Measurements from ENCODE around the gene NSFL1C. TPM values are rescaled to one million over a fixed set of nuclear protein-coding genes. Genes with fewer than 3 reads are reported as not detected.
"Not testable (repeated sequence)": the region's sequence is repeated elsewhere in the genome, so short reads cannot be mapped to it uniquely, and the experiment has no call there.

Gene NSFL1C
- total RNA-seq, 2 experiments from 2014 or later: 67.2 to 67.9 TPM

- H3K4me3 Mint-ChIP-seq: no peak overlapping the region
- ChIA-PET POLR2A (no interaction called here), CTCF (interaction anchor here (3.4 kb wide), 1 partner anchor 9 kb away, joined by 9 read pairs; no protein-coding TSS in a partner anchor)
- DNase-seq (no peak), ATAC-seq (no peak)
- no peak overlapping the region for H3K27ac Mint-ChIP-seq
- H3K4me1 Mint-ChIP-seq (ENCODE audit: low read depth): peaks cover 4% of the 10 kb centered on the region
- no peak for TF ChIP-seq CTCF (IDR thresholded peaks at IDR 0.05)
- peaks cover 2% of the 10 kb centered on the region for H3K9me3 Mint-ChIP-seq
- intact Hi-C loops (cut with micrococcal nuclease): loop anchor here (10.0 kb wide), 1 partner anchor 235 kb away; no protein-coding TSS in a partner anchor
- no peaks in the 10 kb centered on the region for H3K36me3 Mint-ChIP-seq (ENCODE audit: low read depth)
- peaks cover 34% of the 10 kb centered on the region for H3K27me3 Mint-ChIP-seq
Observed at GRCh38 chr20:1499528-1500420, 33.1 kb upstream of the NSFL1C start.

GRCh38 chr20:1497371-1497770 is 30.7 kb upstream of the NSFL1C start:
- intact Hi-C loops (cut with micrococcal nuclease); H3K27ac Mint-ChIP-seq; DNase-seq; H3K9me3 Mint-ChIP-seq; H3K36me3 Mint-ChIP-seq (ENCODE audit: low read depth); ATAC-seq; POLR2A ChIA-PET; H3K4me1 Mint-ChIP-seq (ENCODE audit: low read depth); H3K4me3 Mint-ChIP-seq: not testable (repeated sequence)
- peaks cover 41% of the 10 kb centered on the region for H3K27me3 Mint-ChIP-seq
- CTCF ChIA-PET: interaction anchor here (0.7 to 3.4 kb wide), 4 partner anchors 11 to 413 kb away, joined by 3 to 9 read pairs (median 3); no protein-coding TSS in a partner anchor

GRCh38 chr20:1496930-1497329 is 30.3 kb upstream of the NSFL1C start:
- DNase-seq (no peak), ATAC-seq (no peak)
- no peak for TF ChIP-seq CTCF (IDR thresholded peaks at IDR 0.05)
- ChIA-PET CTCF (interaction anchor here (0.7 to 3.4 kb wide), 5 partner anchors 12 to 413 kb away, joined by 3 to 9 read pairs (median 3); no protein-coding TSS in a partner anchor), POLR2A (interaction anchor here (0.8 kb wide), 1 partner anchor 9 kb away, joined by 3 read pairs; no protein-coding TSS in a partner anchor)
- H3K4me1 Mint-ChIP-seq (ENCODE audit: low read depth): peaks cover 7% of the 10 kb centered on the region
- no peaks in the 10 kb centered on the region for H3K36me3 Mint-ChIP-seq (ENCODE audit: low read depth)
- no peak overlapping the region for H3K4me3 Mint-ChIP-seq
- peaks cover 41% of the 10 kb centered on the region for H3K27me3 Mint-ChIP-seq
- intact Hi-C loops (cut with micrococcal nuclease): no loop called here
- no peaks in the 10 kb centered on the region for H3K9me3 Mint-ChIP-seq
- no peak overlapping the region for H3K27ac Mint-ChIP-seq

- ATAC-seq (no peak), DNase-seq (no peak)
- no peaks in the 10 kb centered on the region for H3K36me3 Mint-ChIP-seq (ENCODE audit: low read depth)
- peaks cover 12% of the 10 kb centered on the region for H3K4me1 Mint-ChIP-seq (ENCODE audit: low read depth)
- no peak overlapping the region for H3K4me3 Mint-ChIP-seq
- H3K9me3 Mint-ChIP-seq: no peaks in the 10 kb centered on the region
- TF ChIP-seq CTCF (IDR thresholded peaks at IDR 0.05): no peak
- H3K27me3 Mint-ChIP-seq: peaks cover 25% of the 10 kb centered on the region
- intact Hi-C loops (cut with micrococcal nuclease): no loop called here
- no peak overlapping the region for H3K27ac Mint-ChIP-seq
- ChIA-PET CTCF (interaction anchor here (1.0 to 1.2 kb wide), 2 partner anchors 9 to 283 kb away, joined by 3 read pairs; no protein-coding TSS in a partner anchor), POLR2A (interaction anchor here (1.2 kb wide), 1 partner anchor 283 kb away, joined by 3 read pairs; no protein-coding TSS in a partner anchor)
Observed at GRCh38 chr20:1494436-1494835, 27.8 kb upstream of the NSFL1C start.

GRCh38 chr20:1493536-1493935 is 26.9 kb upstream of the NSFL1C start:
- Mint-ChIP-seq H3K4me3 (no peak overlapping the region), H3K9me3 (no peaks in the 10 kb centered on the region), H3K36me3 (ENCODE audit: low read depth) (no peaks in the 10 kb centered on the region), H3K27ac (no peak overlapping the region), H3K4me1 (ENCODE audit: low read depth) (peaks cover 12% of the 10 kb centered on the region), H3K27me3 (peaks cover 21% of the 10 kb centered on the region)
- DNase-seq (no peak), ATAC-seq (no peak)
- POLR2A ChIA-PET: interaction anchor here (1.2 kb wide), 1 partner anchor 284 kb away, joined by 3 read pairs; no protein-coding TSS in a partner anchor
- CTCF ChIA-PET: interaction anchor here (1.0 to 1.2 kb wide), 2 partner anchors 9 to 284 kb away, joined by 3 read pairs; no protein-coding TSS in a partner anchor
- intact Hi-C loops (cut with micrococcal nuclease): no loop called here
- no peak for TF ChIP-seq CTCF (IDR thresholded peaks at IDR 0.05)

Data from activated CD8-positive, alpha-beta T cell treated with anti-CD3 and anti-CD28 coated beads for 36 hours (primary cell).